Left ventricle myocardium inferior (tissue), 1 donor: ENCODE data around the gene BRF1. TPM values are rescaled to one million over a fixed set of nuclear protein-coding genes. Genes with fewer than 3 reads are reported as not detected.

Experiments
- DNase-seq: peaks from one replicate; pipeline ENCODE4 v3.0.0-alpha.2; 2020
- H3K27ac ChIP-seq: fragments of 200-600 bp; replicated peaks from 2 replicates; pipeline ENCODE4 v1.8.0; 2021
- H3K27me3 ChIP-seq: fragments of 200-600 bp; 2 replicates; pipeline ENCODE4 v1.8.0; 2021; ENCODE audit warnings: low read depth
- H3K36me3 ChIP-seq: fragments of 200-600 bp; 2 replicates; pipeline ENCODE4 v1.8.0; 2021
- H3K4me1 ChIP-seq: fragments of 200-600 bp; 2 replicates; pipeline ENCODE4 v1.8.0; 2021
- H3K4me3 ChIP-seq: fragments of 200-600 bp; 2 replicates; pipeline ENCODE4 v1.8.0; 2021; ENCODE audit warnings: mild to moderate bottlenecking, moderate library complexity
- H3K9me3 ChIP-seq: fragments of 200-600 bp; replicated peaks from 2 replicates; pipeline ENCODE4 v1.8.0; 2021
- CTCF ChIP-seq: fragments of 200-600 bp; IDR thresholded peaks from 2 replicates; pipeline ENCODE4 v1.8.0; 2021; ENCODE audit warnings: antibody characterized with exemption, mild to moderate bottlenecking, borderline replicate concordance
- intact Hi-C: fragments of 100-400 bp; cut with micrococcal nuclease; formaldehyde crosslinking; loops from one replicate; pipeline ENCODE4 v1.11.0; 2022
- total RNA-seq: library from RNA; stranded (reverse); fragmentation: NEBNext Ultra II Directional; extraction: Animal tissue kit (Norgen Biotek cat#: 25700); gene quantifications from one replicate; pipeline ENCODE4 v1.2.1, GENCODE V29; 2021
- donor health status: DM: no; HTN: yes; CAD: no; lungs with severe emphysema.

The BRF1 gene
- total RNA-seq, 1 donor from 2014 or later, result 19.8 TPM

- intact Hi-C loops, result no loop called here
- Histone ChIP-seq H3K4me1 (peaks cover 65% of the 10 kb centered on the region), H3K4me3 (no peak overlapping the region), H3K27me3 (peaks cover 18% of the 10 kb centered on the region), H3K9me3 (no peaks in the 10 kb centered on the region), H3K36me3 (no peaks in the 10 kb centered on the region), H3K27ac (no peak overlapping the region)
- no peak for TF ChIP-seq CTCF
- DNase-seq, result no peak
Measured at GRCh38 chr14:105163040-105163742, 137.6 kb downstream of the BRF1 start.

- Histone ChIP-seq H3K27ac (peak overlapping the region; percentile 26), H3K4me3 (no peak overlapping the region), H3K4me1 (peaks cover 62% of the 10 kb centered on the region), H3K36me3 (no peaks in the 10 kb centered on the region), H3K27me3 (peaks cover 16% of the 10 kb centered on the region), H3K9me3 (no peaks in the 10 kb centered on the region)
- no peak for TF ChIP-seq CTCF
- no peak for DNase-seq
- intact Hi-C loops, result no loop called here
Measured at GRCh38 chr14:105162669-105162979, 138.2 kb downstream of the BRF1 start.

- intact Hi-C loops, result no loop called here
Measured at GRCh38 chr14:105161964-105162668, 138.7 kb downstream of the BRF1 start.

GRCh38 chr14:105161309-105161708 lies 139.5 kb downstream of the BRF1 start:
- Histone ChIP-seq H3K4me3 (no peak overlapping the region), H3K27ac (no peak overlapping the region), H3K36me3 (no peaks in the 10 kb centered on the region), H3K4me1 (peaks cover 50% of the 10 kb centered on the region), H3K9me3 (no peaks in the 10 kb centered on the region), H3K27me3 (peaks cover 7% of the 10 kb centered on the region)
- DNase-seq, result no peak
- intact Hi-C loops, result no loop called here
- no peak for TF ChIP-seq CTCF

More at GRCh38 chr14:105161964-105162668, 138.7 kb downstream of the BRF1 start:
- Histone ChIP-seq H3K36me3 (no peaks in the 10 kb centered on the region), H3K4me3 (no peak overlapping the region), H3K4me1 (peaks cover 58% of the 10 kb centered on the region), H3K27ac (peak overlapping the region; percentile 26), H3K9me3 (no peaks in the 10 kb centered on the region), H3K27me3 (peaks cover 13% of the 10 kb centered on the region)
- no peak for DNase-seq
- TF ChIP-seq CTCF, result no peak

- intact Hi-C loops, result no loop called here
- DNase-seq, result no peak
- Histone ChIP-seq H3K27me3 (peaks cover 2% of the 10 kb centered on the region), H3K4me1 (peaks cover 47% of the 10 kb centered on the region), H3K4me3 (no peak overlapping the region), H3K9me3 (no peaks in the 10 kb centered on the region), H3K27ac (no peak overlapping the region), H3K36me3 (peaks cover 1% of the 10 kb centered on the region)
- TF ChIP-seq CTCF, result no peak
Measured at GRCh38 chr14:105160776-105161175, 140.0 kb downstream of the BRF1 start.
